HTERT RPE-1 (cell line): ENCODE results near the gene DNAL1.

ENCODE experiments used
- in situ Hi-C: fragments of 300-500 bp; cut with MboI; formaldehyde crosslinking; loops from 4 replicates; pipeline ENCODE4 v1.14.3; 2020; ENCODE audit warnings: low sequenced_read_pairs

DNAL1 gene

DNA sequence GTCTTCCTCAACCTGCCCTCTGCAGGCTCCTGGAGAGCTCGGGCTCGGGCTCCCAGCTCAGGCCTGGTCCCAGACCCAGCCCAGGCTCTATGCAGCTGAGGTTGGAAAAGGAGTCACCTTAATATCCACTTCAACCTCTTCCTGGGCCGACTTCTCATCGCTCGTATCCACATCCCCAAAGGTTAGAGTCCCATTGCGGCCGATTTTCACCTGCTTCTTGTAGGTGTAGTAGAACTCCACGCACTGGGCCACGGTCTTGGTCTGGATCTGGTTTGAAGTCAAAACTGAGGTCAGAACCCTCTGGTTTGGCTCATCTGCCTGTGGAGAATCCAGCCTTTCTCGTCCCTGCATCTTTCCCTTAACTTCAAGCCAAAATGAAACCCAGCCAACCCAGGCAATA, 77.8 kb downstream of the DNAL1 start:
- in situ Hi-C loops = no loop called here

DNA sequence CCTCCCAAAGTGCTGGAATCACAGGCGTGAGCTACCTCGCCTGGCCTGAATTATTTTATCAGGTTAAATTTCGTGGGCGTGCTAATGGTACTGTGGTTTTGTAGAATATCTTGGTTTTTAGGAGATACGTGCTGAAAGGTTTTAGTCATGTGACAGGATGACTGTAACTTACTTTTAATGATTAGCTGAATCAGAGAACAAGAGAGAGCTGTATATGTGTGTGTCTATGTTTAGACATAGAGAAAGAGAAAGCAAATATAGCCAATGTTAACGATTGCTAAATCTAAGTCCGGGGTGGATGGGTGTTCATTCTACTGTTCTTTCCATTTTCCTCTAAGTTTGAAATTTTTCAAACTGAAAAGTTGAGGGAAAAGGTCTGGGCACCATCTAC, 78.6 kb downstream of the DNAL1 start:
- in situ Hi-C loops = no loop called here

DNA sequence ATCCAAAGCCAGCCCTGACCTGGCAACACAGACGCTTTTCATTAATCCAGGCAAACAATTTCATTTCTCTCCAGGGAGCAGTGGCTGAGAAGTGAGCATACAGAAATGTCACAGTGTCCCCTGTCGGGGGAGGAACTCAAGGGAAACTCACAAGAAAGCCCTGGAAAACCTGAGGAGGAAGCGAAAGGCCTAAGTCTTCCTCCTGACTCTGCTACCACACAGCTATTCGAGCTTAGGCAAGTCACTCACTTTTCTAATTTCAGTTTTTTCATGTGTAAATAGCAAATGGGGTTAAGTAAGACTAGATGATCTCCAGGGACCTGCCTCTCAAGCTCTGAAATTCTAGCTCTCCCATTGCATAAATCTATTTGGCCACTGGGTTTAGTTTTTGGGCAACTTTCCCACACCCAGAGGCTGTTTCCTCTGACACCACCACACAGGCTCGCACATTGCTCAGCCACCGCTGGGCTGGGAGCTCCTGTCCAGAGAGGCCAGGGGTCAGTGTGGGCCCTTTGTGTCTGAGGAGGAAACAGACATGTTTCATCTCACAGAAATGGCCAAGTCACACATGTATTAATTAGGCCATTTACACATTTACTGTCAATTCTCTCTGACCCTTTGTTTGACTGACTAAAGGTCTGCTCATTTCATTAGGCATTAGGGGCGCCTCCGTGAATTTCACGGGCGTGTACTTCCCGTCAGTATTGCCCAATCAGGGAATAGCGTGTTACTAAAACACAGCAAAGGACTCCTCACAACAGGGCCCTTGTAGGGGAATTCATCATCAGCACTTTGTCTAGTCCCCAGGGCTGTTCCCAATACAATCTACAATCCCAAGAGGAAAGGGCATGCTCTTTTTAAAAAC, 79.2 kb downstream of the DNAL1 start:
- in situ Hi-C loops = no loop called here

DNA sequence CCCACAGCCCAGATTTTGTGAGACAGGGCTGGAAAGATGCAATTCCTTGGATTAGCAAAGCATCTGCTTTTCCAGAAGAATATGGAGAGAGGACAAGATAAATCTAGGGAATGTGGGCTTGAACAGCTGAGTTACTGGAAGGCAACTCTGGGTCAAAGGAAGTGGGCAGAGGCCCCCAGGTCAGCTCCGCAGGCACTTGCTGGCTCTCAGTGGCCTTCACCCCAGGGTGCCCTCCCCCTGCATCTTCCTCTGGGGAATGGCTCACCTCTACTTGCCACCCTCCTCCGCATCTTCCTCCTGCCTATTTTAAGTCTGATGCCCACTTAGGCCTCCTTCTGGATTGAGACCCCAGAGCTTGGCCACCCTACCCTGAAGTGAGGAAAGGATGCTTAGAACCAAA, 79.9 kb downstream of the DNAL1 start:
- in situ Hi-C loops = no loop called here

DNA sequence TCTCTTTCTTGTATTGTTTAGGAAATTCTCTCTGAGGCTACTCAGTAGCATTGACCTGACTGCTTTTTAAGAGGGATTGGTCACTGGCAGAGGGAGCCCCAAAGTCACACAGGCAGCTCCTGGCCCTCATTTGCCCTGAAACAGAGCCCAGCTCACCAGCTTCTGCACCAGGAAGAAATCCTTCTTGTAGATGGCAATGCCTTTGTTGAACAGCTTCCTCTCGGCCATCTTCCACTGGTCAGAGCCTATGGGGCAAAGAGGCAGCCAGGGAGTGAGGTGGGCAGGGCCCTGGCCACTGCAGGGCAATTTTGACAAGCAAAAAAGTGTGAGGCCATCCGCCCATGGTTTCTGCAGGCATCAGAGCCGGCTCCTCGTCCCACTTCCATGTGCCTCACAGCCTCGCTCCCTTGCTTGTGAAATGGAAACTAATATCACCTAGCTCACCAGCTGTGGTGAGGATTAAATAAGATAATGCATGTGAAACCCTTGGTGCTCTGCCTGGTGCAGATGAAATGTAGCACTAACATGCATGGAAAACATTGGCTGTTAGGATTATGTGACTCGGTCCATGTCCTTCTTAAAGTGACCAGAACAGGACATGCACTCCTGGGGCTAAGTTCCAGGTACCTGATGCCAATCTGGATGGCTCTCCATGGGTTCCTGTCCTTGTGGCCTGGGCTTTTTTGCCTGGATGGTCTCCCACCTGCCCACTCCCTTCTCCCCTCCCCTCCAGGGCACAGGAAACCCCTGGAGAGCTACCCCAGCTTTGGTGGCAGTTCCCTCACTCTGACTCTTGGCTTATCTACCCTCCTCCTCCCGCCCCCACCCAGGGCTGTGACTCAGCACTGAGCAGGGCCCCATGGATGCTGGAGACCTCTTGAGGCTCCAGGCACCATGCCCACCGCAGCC, 80.6 kb downstream of the DNAL1 start:
- in situ Hi-C loops = no loop called here

DNA sequence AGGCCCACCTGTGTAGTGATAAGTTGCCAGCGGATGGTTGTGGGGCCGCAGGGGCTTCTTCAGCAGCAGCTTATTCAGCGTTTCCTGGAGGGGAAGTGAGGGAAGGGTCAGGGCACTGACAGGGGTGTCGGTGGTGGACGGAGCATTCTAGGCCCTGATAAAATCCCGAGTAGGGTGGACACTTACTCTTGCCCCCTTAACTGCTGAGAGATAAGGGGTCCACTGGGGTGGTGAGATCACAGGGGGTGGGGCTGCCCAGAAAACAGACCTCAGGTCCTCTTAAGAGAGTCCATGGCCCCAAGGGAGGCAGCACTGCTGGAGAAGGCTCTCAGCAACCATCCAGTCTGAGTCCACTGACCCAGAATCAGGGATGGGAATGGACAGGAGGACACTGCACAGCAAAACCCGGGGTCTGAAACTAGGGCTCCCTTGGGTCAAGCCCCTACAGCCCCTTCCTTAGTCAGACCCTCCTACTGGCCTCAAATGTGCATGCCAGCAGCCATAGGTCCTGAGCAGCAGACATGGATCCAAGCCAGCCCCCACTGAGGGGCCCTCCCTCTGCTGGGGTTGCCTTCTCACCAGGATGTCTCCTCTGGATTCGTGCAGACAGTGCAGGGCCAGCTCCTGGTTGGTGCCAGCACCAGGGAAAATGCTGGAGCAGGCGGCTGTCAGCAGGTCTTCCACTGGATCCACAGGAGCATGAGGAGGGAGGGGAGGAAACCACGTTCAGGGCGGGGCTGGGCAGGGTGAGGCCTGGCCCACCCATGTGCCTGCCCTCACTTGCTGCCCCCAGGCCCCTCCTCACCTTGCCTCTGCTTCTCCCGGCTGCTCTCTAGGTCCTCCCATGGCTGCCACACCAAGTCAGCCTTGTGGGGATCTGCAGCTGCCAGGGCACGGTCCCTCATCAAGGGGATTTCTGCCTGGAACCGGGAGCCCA, 81.5 kb downstream of the DNAL1 start:
- in situ Hi-C loops = no loop called here

DNA sequence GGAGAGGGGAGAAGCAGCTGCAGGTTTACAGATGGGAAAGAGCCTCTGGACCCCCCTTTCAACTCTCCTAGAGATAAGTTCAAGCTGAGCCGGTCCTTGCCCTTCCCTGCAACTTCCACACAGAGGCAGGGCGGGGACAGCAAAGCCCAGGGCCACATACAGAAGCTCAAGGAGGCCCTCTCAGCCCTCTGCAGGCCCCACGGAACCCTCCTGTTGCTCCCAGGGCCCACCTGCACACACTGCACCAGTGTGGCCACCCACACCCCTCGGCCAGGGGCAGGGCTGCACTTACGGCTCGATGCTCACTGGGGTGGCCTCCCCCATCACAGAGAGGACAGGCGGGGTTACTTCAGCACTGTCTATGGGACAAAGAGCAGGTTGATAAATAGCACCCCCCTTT, 82.4 kb downstream of the DNAL1 start:
- in situ Hi-C loops = no loop called here

DNA sequence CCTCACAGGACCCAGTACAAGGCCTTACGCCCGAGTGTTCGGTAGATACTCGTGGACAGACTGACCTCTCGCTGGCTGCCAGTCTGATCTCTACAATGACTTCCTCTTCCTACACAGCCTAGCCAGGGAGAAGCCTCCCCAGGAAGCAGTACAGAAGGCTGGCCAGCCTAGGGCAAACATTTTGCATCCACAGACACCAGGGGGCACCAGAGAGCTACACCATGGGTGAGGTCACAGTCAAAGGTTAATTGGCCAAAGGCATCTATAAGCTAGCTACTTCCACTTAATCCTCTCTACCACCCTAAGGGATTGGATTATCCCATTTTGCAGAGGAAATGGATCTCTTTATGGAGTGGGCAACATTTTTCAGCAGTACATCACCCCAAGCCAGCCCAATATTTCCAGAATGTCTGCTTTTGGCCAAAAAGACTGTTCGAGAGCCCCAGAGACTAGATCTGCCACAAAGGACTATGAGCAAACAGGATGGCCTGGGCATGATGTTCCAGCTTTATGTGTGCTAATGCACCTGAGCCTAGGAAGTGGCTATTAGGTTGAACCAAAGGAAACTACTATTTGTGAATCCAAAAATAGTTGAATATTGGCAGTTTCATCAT, 84.0 kb downstream of the DNAL1 start:
- in situ Hi-C loops = no loop called here

DNA sequence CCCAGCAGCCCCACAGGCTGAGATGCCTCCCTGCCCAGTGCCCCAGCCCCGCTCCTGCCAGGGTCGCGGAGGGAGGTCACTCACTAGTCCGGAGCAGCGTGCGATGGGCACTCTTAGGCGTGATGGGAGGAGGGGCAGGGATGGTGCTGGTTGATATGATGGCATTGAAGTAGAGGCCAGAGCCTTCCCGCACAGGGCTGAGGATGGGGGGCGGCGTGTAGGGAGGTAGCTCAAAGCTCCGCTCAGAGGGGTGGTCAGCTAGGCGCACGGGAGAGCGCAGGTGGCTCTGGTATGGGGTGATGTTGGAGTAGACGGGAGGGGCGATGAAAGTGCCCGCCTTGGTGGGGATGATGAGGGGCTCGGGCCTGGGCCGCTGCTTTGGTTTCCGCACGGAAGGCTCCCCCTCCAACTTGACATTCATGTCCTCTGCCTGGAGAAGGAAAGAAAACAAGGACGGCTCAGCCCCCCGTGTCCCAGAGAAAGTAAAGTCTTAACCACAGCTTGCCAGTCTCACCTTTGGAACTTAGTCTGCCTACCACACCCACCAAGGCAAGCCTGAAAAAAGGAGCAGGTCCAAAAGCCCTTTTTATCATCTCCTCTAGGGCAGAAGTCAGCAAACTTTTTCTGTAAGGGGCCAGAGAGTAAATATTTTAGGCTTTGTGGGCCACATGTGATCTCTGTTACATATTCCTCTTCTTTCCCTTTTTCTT, 84.9 kb downstream of the DNAL1 start:
- in situ Hi-C loops = no loop called here

DNA sequence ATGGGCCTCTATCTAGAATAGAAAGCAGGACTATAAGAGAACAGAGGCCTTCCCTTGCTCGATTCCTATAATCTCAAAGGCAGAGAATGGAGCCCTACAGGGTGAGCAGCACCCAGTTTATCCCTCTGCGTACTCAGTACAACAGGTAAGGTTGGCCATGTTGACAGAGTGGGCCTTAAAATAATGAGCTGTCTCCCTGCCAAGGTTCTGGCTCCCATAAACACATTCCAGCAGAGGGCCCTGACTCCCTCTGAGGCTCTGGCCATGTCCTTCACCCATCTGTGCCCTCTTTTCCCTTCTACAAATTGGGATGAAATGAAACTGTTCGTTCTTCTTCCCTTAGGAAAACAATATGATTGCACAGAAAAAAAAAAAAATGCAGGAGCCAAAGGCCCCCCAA, 86.3 kb downstream of the DNAL1 start:
- in situ Hi-C loops = no loop called here

DNA sequence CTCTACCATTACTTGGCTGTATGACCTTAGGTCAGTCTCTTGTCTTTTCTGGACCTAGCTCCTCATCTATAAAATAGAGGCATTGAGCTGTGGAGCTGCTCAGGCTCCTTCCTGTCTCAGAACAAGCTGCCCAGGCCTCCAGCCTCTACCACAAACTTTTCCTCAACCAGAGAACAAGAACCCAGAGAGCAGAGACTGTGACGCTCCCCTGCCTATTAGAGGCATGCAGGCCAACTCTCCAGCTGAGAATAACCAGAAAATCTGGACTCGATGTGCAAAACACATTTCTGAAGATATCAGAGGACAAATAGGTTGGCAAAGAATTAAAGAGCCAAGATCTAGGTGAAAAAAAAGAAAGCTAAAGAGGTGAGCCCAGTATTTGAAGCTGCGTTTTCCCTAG, 87.2 kb downstream of the DNAL1 start:
- in situ Hi-C loops = no loop called here

DNA sequence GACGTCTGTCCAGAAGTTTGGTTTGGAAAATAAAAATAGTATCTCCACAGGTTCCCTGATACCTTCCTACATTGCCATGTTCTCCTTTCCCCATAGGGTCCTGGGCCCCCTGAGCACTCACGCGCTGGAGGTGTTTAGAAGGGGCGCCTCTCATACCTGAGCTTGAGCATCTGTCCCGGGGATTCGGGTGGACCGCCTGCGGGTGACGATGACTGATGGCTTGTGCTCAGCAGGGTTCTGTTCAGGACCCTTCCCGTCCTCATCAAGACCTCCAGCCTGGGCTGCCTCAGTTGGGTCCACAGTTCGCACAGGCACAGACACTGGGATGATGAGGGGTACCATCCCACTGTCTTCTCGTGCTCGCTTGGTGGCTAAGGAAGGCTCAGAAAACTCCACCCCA, 92.1 kb downstream of the DNAL1 start:
- in situ Hi-C loops = no loop called here

DNA sequence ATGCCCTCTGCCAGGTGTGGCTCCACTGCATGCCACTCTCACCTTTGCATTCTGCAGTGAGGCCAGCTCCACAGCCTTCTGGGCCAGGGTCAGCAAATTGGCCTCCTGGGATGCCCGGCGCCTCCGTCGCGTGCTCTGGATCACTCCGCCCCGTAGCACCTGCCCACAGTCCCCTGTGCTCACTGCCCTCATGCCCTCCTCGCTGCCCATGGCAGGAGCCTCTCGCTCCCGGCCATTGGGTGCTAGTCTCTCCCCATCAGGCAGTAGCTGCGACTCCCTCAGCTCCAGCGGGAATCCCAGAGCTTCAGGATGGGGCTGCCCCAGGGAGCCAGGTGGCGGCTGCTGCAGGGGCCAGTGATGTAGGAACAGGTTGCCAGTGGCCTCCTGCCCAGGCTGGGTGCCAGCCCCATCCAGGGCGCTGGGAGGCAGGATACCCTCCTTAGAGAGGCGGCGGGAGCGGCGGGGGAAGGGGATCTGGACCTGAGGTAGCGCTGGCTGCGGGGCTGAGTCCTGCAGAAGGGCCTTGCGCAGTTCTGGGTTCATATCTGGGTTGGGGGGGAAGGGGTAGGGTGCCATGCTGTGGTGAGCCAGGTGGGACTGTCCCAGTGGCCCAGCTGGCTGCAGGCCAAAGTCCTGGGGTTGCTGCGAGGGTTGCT, 93.9 kb downstream of the DNAL1 start:
- in situ Hi-C loops = no loop called here

DNA sequence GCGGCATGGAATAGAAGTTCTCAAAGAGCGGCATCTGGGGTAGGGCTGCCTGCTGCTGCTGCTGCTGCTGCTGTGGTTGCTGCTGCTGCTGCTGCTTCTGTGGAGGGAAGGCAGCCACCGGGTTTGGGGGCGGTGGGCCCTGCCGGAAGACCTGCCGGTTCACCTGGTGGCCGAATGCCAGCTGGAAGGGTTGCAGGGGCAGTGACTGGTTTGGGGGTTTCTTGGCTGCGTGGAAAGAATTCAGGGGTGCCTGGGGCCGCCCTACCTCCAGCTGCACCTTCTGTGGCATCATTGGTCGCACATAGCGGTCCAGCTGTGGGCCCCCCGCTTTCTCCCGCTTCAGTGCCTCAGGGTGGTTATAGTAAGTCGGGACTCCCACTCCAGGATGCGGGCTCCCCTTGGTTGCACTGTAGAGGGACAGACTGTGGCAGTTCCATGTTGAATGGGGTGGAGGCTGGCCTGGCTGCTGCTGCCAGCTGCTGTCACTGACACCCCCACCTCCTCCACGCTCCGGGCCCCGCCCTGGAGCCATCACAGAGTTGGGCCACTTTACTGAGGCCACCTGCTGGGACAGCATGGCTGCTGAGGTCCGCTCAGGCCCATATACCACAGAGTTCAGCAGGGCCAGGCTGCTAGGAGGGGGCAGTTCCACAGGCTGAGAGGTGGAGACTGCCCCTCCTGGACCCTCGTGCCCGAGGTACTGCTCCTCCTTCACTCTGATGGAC, 94.5 kb downstream of the DNAL1 start:
- in situ Hi-C loops = no loop called here

DNA sequence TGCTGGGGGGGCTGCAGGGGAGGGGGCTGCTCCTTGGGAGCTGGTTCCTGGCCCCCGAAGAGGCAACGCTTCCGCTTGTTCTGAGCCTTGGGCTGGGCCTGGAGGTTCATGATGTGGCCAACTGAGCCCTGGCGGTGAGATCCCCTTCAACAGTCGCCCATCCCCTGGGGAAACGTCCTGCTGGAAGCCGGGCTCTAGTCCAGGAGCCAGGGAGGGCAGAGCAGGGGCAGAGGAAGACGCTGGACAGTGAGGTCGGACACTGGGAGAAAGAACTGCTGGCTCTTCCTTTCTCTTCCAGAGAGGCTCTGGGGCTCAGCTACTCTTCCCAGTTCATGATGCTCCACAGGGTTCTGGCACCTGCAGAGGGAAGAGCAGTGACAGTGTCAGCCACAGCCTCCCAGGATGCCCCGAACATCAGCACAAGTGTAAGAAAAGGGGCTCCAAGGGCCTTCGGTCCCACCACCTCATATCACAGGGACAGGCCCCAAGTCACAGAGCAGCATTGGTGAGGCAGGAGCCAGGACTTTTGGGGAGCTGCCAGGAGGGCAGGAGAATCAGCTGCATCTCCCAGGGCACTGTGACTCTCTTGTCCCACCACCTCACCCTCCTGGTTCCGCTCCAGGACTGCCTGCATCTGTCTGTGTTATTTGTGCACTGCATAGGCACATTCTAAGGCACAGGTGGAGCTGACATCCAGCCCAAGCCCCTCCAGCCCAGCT, 95.3 kb downstream of the DNAL1 start:
- in situ Hi-C loops = no loop called here

DNA sequence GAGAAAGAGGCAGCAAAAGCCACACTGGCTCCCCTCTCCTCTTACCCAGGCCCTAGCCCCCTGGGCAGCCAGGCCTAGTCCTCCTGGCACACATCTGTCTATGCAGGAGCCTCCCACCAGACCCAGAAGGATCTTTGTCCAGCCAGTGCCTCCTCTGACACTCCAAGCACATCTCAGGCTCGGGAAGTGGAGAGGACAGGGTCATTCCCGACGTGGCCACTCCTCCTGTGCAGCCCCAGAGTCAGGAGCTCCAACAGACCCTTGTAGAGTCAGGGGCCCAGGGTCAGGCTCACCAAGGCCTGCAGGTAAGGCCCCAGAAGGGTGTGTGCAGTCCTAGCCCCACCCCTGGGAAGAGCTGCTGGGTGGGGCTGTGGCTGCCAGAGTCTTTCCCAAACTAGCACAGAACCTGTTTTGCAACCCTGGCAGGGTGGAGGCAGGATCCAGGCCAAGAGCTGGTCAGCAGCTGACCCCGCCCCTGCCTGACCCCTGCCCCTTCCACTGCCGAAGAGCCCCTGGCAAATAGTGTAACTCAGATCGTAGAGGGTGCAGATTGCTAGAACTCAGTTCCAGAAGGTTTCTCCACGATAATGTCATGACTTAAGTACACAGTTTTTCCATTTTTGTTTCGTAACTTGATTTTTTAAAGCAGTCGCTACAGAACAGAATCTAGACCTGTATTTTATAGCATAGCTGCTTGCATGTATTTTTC, 96.0 kb downstream of the DNAL1 start:
- in situ Hi-C loops = no loop called here

DNA sequence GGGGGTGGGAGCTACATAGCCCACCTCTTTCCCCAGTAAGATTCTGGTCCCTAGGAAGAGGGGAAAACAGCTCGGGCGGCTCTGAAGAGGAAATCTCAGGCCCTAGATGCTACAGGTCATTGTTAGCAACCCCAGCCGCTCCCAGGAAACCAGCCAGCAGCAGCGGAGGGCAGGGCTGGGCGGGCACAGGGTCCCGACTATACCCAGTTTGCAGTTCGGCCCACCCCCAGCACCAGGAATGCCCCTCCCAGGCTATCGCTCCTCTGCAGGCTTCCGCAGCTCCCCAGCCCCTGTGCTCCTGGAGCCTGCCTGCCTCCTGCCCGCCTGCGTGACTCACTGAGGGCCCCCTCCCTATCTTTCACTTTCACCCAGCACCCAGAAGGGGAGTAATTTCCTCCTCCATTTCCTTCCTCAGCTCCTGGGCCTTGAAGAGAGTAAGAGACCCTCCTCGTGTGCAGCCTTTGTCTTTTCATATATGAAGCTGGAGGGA, 96.6 kb downstream of the DNAL1 start:
- in situ Hi-C loops = no loop called here
